K562 (cell line): Measurements from ENCODE around the gene BIRC7. TPM values are rescaled to one million over a fixed set of nuclear protein-coding genes. Genes with fewer than 3 reads are reported as not detected.

Source experiments
- CREM ChIP-seq: IDR thresholded peaks from 2 replicates; pipeline ENCODE4 v1.6.1; 2014; ENCODE audit warnings: antibody characterized with exemption, low read depth
- HES1 ChIP-seq: fragments of 450-650 bp; IDR thresholded peaks from 2 replicates; pipeline ENCODE4 v1.6.1; 2016; ENCODE audit warnings: low read depth, mild to moderate bottlenecking, moderate library complexity
- REST ChIP-seq, 2 experiments: fragments of 450-650 bp; formaldehyde crosslinking in 1 of 2; IDR thresholded peaks; 2 replicates each; pipeline versions ENCODE4 v1.4.0 to v1.6.1; 2014 to 2020; ENCODE audit warnings: mild to moderate bottlenecking in 2 of 2, borderline replicate concordance in 1 of 2, low read depth in 1 of 2
- polyA plus RNA-seq, 8 experiments: library from polyadenylated mRNA; depleted of rRNA in 4 of 8; stranded (reverse) in 5 of 8; unstranded in 3 of 8; fragments of >200 nt; fragmentation: Nextera tagmentation in 2 of 8; fragmentation: Illumina TruSeq in 1 of 8; extraction: Ambion mirVana in 2 of 8; extraction: Trizol in 1 of 8; gene quantifications; 2 replicates each; pipeline versions ENCODE4 v1.2.1 to v1.2.3, GENCODE V29; 2011 to 2014; ENCODE audit warnings: inconsistent platforms in 1 of 8, missing spikeins in 1 of 8
- total RNA-seq, 7 experiments: library from RNA; depleted of rRNA in 6 of 7; stranded (reverse); fragments of >200 nt in 6 of 7; fragmentation: Illumina TruSeq in 2 of 7; extraction: Trizol in 2 of 7; gene quantifications; 2 replicates each; pipeline versions ENCODE4 v1.2.1 to v1.2.3, GENCODE V29; 2011 to 2021; ENCODE audit warnings: low replicate concordance in 1 of 7

BIRC7 gene
- total and polyA plus RNA-seq, 9 of the 15 experiments (the other 6 are each of a cell fraction or from before 2014, with no cell fraction given), result 0.14 to 0.19 (median 0.16) TPM; not detected in 5

DNA sequence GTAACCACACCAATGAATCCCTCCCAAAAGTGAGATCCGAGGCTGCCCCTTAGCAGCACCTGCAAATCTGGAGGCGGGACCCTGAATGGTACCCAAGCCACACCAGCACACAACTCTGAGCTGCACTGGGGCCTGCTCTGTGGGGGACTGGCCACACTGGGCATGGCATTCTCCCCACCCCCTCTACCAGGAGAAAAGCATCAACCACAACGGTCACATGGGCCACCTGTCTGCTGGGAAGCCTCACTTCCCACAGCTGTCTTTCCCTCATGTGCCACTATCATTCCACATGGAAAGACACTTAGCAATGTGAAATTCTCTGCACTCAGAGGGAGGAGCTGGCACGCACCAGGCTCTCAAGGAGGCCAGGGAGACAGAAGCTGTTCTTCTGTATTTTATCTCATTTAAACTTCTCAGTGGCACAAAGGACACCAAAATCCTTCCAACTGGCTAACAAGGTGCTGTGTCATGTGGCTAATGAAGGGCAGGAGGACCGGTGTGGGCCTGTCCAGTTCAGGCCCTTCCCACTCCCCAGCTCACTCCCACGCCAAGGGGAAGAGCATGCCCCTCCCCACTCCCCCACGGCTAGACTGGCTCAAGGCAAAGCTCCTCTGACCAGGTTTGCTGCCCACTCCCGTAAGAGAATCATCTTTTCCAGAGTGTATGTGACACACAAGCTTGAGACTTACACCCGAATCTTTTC is 38.8 kb upstream of the BIRC7 start (continued):
- TF ChIP-seq HES1 (no peak), REST (IDR thresholded peaks at IDR 0.05; ENCODE audit: borderline replicate concordance) (peak; percentile 45; the same call in 1 of the 2 replicates), REST (CRISPR knock-in tag; IDR thresholded peaks at IDR 0.05; ENCODE audit: low read depth) (no peak), CREM (0 out of 2 replicates have a peak, but pooled peaks have one; percentile 6)
